IPS-20b (cell line): Measurements from ENCODE around the gene ASRGL1.
"Not testable (repeated sequence)": the region's sequence is repeated elsewhere in the genome, so short reads cannot be mapped to it uniquely, and the experiment has no call there.

ENCODE experiments used
- H3K27ac ChIP-seq: one replicate; pipeline ENCODE4 v1.5.1; 2013; ENCODE audit warnings: low read length
- H3K27me3 ChIP-seq: 2 replicates; pipeline ENCODE4 v1.6.1; 2013; ENCODE audit warnings: mild to moderate bottlenecking, low read length, inconsistent platforms; ENCODE audit not compliant: insufficient read depth
- H3K36me3 ChIP-seq: 2 replicates; pipeline ENCODE4 v1.6.1; 2013; ENCODE audit warnings: low read depth, mild to moderate bottlenecking, inconsistent platforms, low read length, moderate library complexity; ENCODE audit not compliant: insufficient read depth
- H3K4me1 ChIP-seq: 2 replicates; pipeline ENCODE4 v1.6.1; 2013; ENCODE audit warnings: mild to moderate bottlenecking, control low read depth, inconsistent platforms, low read length, moderate library complexity; ENCODE audit not compliant: insufficient read depth
- H3K4me3 ChIP-seq: 2 replicates; pipeline ENCODE4 v1.5.1; 2013; ENCODE audit warnings: mild to moderate bottlenecking, low read length, inconsistent platforms
- H3K9ac ChIP-seq: 2 replicates; pipeline ENCODE4 v1.6.1; 2013; ENCODE audit warnings: low read depth, mild to moderate bottlenecking, inconsistent platforms, low read length, moderate library complexity
- H3K9me3 ChIP-seq: 2 replicates; pipeline ENCODE4 v1.6.1; 2013; ENCODE audit warnings: mild to moderate bottlenecking, low read depth, low read length, inconsistent platforms; ENCODE audit not compliant: insufficient read depth

The ASRGL1 gene

DNA sequence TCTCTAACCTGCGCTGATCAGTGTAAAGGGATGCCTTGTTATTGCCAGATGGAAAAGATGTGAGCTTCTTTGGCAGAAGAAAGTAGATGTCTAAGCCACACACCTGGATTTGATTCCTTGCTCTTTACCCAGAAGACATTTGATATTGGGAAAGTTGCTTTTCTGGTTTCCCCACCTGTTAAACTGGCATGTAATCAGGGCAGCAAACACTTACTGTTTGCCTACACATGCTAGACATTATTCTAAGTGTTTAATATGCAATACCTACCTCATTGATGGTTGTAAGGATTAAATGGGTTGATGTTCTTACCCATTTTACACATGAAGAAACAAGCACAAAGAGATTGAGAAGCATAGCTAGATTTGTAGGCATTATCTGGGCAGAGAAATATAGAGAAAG lies 16.6 kb downstream of the ASRGL1 start:
- Histone ChIP-seq H3K27me3 (no peaks in the 10 kb centered on the region), H3K4me1 (peaks cover 14% of the 10 kb centered on the region), H3K9me3 (no peaks in the 10 kb centered on the region), H3K27ac (no peak overlapping the region), H3K4me3 (no peak overlapping the region), H3K9ac (no peak overlapping the region), H3K36me3 (peaks cover 20% of the 10 kb centered on the region)

DNA sequence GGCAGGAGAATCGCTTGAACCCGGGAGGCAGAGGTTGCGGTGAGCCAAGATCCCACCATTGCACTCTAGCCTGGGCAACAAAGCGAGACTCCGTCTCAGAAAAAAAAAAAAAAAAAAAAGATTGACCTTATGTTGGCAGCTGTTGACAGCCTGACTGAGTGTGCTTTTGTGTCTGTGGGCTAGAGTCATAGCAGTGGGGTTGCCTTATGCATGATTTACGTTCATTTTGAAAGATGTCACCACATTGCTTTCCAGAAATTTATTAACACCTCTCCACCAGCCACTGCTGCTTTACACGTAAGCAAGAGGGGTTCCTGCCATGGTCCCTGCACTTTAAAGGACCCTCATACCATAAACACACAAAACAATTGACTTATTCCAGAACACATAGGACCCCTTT lies 21.0 kb downstream of the ASRGL1 start:
- Histone ChIP-seq H3K27ac (no peak overlapping the region), H3K36me3 (peaks cover 30% of the 10 kb centered on the region), H3K9me3 (no peaks in the 10 kb centered on the region), H3K9ac (no peak overlapping the region), H3K4me1 (no peaks in the 10 kb centered on the region), H3K4me3 (no peak overlapping the region), H3K27me3 (no peaks in the 10 kb centered on the region)

DNA sequence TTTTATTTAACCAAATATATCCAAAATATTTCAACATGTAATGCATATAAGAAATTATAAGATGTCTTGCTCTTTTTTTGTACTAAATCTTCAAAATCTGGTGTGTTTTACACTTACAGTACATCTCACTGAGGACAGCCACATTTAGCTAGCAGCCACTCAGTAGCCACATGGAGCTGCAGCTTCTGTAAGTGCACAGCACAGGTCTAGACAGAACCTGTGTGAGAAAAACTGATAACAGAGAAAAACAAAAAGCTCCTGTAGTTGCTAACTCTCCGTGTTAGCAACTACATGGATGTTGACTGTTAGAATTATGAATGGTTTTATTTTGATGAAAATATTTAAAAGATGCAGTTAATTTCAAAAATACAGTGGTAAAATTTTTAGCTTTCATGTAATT lies 22.2 kb downstream of the ASRGL1 start:
- no peak overlapping the region for H3K9ac ChIP-seq
- H3K4me3 ChIP-seq: no peak overlapping the region
- H3K27me3 ChIP-seq: no peaks in the 10 kb centered on the region
- H3K4me1 ChIP-seq: no peaks in the 10 kb centered on the region
- peaks cover 30% of the 10 kb centered on the region for H3K36me3 ChIP-seq
- H3K27ac ChIP-seq: no peak overlapping the region
- H3K9me3 ChIP-seq: no peaks in the 10 kb centered on the region

DNA sequence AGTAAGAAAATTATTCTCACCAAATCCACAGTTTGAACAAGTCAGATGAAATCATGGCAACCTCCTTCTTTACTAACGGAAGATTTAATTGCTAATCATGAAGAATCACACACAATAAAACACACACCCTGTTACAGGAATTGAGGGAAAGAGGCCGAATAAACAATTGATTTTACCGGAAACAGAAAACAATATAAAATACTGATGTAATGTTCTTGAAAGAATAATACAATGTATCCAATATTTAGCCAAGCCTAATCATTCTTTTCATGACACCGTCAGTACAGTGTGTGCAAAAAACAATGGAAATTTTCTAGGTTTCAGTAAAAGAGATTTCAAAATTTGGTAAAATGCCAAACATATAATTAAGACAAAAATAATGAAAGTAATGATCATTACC lies 23.4 kb downstream of the ASRGL1 start:
- Histone ChIP-seq H3K27me3 (no peaks in the 10 kb centered on the region), H3K36me3 (peaks cover 30% of the 10 kb centered on the region), H3K27ac (no peak overlapping the region), H3K4me3 (no peak overlapping the region), H3K4me1 (no peaks in the 10 kb centered on the region), H3K9me3 (no peaks in the 10 kb centered on the region), H3K9ac (no peak overlapping the region)

DNA sequence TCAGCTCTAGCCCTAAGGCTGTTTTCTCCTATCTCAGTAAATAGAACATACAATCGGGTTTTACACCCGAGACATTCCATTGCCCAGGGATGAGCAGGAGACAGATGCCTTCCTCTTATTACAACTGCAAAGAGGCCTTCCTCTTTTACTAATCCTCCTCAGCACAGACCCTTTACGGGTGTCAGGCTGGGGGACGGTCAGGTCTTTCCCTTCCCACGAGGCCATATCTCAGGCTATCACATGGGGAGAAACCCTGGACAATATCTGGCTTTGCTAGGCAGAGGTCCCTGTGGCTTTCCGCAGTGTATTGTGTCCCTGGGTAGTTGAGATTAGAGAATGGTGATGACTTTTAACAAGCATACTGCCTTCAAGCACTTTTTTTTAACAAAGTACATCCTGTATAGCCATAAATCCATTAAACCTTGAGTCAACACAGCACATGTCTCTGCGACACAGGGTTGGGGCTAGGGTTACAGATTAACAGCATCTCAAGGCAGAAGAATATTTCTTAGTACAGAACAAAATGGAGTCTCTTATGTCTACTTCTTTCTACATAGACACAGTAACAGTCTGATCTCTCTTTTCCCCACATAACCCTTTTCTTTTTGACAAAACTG lies 31.7 kb downstream of the ASRGL1 start:
- not testable (repeated sequence) for H3K27ac ChIP-seq, H3K36me3 ChIP-seq, H3K9me3 ChIP-seq, H3K9ac ChIP-seq, H3K4me3 ChIP-seq, H3K4me1 ChIP-seq, H3K27me3 ChIP-seq

DNA sequence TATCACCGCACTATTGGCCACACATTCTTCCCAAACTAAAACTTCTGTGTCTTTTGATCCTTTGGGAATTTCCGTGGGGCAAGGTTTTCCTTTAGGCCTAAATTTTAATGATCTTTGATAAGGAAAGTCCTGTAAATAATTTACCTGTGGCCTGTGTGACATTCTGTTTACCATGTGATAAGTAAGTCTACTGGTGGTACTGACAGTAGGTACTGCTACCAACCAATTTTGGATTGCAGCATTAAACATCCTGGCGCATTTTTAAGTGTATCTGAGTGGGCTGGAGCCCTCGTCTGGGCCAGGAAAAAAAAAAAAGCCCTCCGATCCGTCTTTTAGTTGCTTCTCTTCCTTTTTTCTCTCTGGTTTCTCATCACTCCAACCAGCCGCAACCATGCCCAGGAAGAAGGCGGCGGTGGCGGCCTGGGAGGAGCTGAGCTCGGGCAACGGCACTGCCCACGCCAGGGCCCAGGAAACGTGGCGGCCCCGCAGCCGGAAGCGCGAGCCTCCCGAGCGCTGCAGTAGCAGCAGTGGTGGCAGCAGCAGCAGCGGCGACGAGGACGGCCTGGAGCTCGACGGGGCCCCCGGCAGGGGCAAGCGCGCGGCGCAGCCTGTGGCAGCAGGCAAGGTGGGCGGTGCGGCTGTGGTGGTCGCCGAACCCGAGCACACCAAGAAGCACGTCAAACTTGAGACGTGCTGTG lies 33.6 kb downstream of the ASRGL1 start:
- Histone ChIP-seq H3K9ac (no peak overlapping the region), H3K9me3 (no peaks in the 10 kb centered on the region), H3K27me3 (no peaks in the 10 kb centered on the region), H3K36me3 (no peaks in the 10 kb centered on the region; the same call in 1 of the 2 replicates), H3K4me1 (no peaks in the 10 kb centered on the region), H3K27ac (no peak overlapping the region), H3K4me3 (no peak overlapping the region)

DNA sequence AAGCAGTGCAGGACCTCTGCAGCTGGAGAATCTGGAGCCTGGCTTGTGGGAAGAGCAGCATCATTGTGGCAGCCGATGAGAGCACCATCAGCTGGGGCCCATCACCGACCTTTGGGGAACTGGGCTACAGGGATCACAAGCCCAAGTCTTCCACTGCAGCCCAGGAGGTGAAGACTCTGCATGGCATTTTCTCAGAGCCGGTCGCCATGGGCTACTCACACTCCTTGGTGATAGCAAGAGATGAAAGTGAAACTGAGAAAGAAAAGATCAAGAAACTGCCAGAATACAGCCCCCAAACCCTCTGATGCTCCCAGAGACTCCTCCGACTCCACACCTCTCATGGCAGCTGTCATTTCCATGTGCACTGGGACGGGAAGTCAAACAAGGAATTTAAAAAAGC lies 35.6 kb downstream of the ASRGL1 start:
- no peak overlapping the region for H3K9ac ChIP-seq
- no peaks in the 10 kb centered on the region for H3K27me3 ChIP-seq
- no peaks in the 10 kb centered on the region for H3K4me1 ChIP-seq
- H3K27ac ChIP-seq: no peak overlapping the region
- no peaks in the 10 kb centered on the region for H3K9me3 ChIP-seq
- no peak overlapping the region for H3K4me3 ChIP-seq
- H3K36me3 ChIP-seq: no peaks in the 10 kb centered on the region; the same call in 1 of the 2 replicates

DNA sequence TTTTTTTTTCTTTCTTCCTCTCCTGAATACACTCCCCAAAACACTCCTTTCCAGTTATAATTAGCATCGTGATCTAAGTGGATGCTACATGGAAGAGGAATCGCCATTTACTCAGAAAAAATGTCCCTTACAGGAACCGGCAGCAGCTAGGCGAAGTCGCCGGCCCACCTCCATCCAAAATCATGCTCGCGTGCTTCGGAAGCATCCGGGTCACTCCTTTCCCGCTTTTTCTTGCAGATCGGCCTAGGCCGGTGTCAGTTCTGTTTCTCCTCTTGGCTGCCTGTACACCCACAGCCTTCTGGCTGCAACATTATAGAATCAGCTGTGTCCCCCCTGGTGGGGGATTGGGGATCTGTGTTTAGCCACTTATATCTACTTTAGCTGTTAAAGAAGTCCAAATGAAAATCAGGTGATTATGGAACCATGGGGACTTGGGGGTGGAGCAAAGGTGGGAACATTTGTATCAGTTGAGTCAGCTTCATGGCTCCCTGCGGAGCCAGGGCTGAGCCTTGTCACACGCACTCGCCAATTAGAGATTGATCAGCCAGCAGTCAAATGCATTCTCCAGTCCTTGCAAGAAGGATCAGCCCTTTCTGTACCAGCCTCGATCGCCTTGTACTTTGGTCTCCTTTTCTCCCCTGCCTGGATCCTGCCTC lies 36.3 kb downstream of the ASRGL1 start:
- Histone ChIP-seq H3K4me3 (no peak overlapping the region), H3K9me3 (no peaks in the 10 kb centered on the region), H3K36me3 (no peaks in the 10 kb centered on the region), H3K9ac (no peak overlapping the region), H3K4me1 (no peaks in the 10 kb centered on the region), H3K27me3 (no peaks in the 10 kb centered on the region), H3K27ac (no peak overlapping the region)

DNA sequence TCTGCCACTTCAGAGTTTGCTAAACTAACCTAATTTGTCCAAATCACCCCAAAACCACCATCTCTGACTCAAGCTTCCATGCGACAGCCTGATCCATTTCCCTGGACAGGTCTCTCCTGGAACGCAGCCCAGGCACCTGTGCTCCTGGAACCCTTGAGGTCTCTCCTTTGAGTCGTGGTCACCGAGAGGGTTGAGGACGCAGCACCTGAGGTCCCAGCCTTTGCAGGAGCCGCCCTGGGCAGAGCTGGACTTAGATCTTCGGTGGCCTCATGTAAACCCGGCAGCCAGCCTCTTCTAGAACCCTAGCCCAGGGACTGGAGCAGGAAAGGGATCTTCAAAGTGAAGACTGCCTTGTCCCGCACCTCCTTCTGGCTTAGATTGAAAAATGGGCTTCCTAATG lies 37.6 kb downstream of the ASRGL1 start:
- Histone ChIP-seq H3K9me3 (no peaks in the 10 kb centered on the region), H3K27me3 (no peaks in the 10 kb centered on the region), H3K27ac (no peak overlapping the region)

DNA sequence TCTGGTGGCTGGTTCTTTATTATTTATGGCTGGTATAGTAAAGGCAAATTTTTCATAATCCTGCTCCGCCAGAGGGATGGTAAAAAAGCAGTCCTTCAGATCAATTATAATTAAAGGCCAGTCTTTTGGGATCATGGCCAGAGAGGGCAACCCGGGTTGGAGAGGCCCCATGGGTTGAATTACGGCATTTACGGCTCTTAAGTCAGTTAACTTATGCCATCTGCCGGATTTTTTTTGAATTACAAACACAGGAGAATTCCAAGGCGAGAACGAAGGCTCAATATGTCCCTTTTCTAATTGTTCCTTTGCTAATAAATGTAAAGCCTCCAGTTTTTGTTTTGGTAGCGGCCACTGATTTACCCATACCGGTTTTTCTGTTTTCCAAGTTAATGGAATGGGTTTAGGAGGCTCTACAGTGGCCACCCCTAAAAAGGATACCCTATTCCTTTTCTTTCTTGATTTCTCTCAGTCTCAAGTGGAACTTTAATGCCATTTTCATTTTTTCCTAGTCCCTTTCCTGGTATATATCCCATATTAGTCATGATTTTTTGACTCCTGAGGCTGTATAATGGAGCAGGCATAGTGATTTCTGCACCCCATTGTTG lies 41.3 kb downstream of the ASRGL1 start:
- not testable (repeated sequence) for H3K36me3 ChIP-seq, H3K9ac ChIP-seq, H3K9me3 ChIP-seq, H3K27me3 ChIP-seq, H3K4me3 ChIP-seq, H3K4me1 ChIP-seq, H3K27ac ChIP-seq

More for the DNA sequence above, 37.6 kb downstream of the ASRGL1 start:
- Histone ChIP-seq H3K4me3 (no peak overlapping the region), H3K36me3 (no peaks in the 10 kb centered on the region), H3K9ac (no peak overlapping the region), H3K4me1 (no peaks in the 10 kb centered on the region)

DNA sequence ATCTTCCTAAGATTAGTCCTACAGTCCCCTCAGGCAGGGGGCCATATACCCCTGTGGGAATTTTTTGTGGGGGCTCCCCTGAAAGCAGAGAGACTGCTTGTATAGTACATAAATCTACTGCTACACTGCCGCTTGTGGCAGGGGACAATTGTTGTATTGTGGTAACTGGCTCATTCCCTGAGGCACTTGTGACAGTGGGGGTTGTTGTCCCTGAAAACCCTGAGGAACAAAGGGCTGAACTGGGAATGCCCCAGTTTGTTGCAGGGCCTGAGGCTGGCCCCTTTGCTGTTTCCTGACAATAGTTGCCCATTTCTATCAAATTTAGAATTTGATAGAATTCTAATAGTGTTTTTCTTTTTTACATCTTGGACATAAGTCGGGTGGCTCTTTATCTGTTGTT lies 42.3 kb downstream of the ASRGL1 start:
- H3K4me1 ChIP-seq, H3K36me3 ChIP-seq, H3K27ac ChIP-seq, H3K9me3 ChIP-seq, H3K4me3 ChIP-seq, H3K27me3 ChIP-seq, H3K9ac ChIP-seq: not testable (repeated sequence)

DNA sequence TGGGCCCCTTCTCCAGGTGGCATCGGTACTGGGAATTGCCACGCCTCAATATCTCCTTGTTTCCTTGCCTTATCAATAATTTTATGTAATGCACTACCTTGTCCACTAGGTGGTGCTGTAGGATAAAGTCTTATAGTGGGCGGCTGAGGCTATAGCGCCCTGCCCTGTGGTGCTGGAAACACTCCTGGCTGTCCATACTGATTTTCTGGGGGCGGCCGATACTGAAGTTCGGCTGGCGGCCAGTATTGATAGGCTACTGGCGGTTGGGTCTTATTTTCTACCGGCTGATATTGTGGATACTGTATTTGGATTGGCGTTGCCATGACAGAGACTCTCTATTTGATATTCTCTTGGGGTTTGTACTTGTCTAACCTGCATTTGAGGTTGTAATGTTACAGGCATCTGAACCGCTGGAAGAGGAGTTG lies 43.6 kb downstream of the ASRGL1 start:
- H3K9ac ChIP-seq, H3K27ac ChIP-seq, H3K4me1 ChIP-seq, H3K27me3 ChIP-seq, H3K4me3 ChIP-seq, H3K36me3 ChIP-seq, H3K9me3 ChIP-seq: not testable (repeated sequence)
